Measurements from ENCODE around the gene CDK14.

DNA sequence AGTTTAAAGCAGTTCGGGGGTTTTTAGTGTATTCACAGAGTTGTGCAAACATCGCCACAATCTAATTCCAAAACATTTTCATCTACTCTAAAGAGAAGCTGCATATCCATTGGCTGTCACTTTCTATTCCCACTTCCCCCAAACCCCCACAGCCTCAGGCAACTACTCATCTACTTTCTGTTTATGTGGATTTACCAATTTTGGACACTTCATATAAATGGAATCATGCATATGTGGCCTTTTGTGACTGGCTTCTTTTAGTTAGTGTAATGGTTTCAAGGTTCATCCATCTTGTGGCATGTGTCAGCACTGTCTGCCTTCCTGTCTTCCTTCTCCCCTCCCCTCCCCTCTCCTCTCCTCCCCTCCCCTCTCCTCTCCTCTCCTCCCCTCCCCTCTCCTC, 589.6 kb downstream of the CDK14 start:
- TF ChIP-seq, protein P1, sequence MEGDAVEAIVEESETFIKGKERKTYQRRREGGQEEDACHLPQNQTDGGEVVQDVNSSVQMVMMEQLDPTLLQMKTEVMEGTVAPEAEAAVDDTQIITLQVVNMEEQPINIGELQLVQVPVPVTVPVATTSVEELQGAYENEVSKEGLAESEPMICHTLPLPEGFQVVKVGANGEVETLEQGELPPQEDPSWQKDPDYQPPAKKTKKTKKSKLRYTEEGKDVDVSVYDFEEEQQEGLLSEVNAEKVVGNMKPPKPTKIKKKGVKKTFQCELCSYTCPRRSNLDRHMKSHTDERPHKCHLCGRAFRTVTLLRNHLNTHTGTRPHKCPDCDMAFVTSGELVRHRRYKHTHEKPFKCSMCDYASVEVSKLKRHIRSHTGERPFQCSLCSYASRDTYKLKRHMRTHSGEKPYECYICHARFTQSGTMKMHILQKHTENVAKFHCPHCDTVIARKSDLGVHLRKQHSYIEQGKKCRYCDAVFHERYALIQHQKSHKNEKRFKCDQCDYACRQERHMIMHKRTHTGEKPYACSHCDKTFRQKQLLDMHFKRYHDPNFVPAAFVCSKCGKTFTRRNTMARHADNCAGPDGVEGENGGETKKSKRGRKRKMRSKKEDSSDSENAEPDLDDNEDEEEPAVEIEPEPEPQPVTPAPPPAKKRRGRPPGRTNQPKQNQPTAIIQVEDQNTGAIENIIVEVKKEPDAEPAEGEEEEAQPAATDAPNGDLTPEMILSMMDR (IDR thresholded peaks at IDR 0.05; ENCODE audit: low read length): no peak
- TF ChIP-seq EZH2 (IDR thresholded peaks at IDR 0.05; ENCODE audit: borderline replicate concordance, low read length): no peak
